Calu3 (cell line): Measurements from ENCODE around the gene UBXN1. TPM values are rescaled to one million over a fixed set of nuclear protein-coding genes. Genes with fewer than 3 reads are reported as not detected.

Source experiments
- BruUV-seq: library from RNA; stranded (reverse); fragments of 400-500 nt; replicated peaks from 2 replicates; lab custom pipeline; 2021; lab: Mats Ljungman, UMichigan
- CTCF ChIA-PET: fragments of 300-600 bp; sonication (Branson Sonifier 250); formaldehyde crosslinking; loops from one replicate; lab custom pipeline; 2022; ENCODE audit warnings: antibody characterized with exemption; lab: Charles Lee
- DNase-seq: peaks from one replicate; pipeline ENCODE4 v3.0.0; 2022
- H3K27ac Mint-ChIP-seq: one replicate; pipeline ENCODE4 v1.8.0; 2022; ENCODE audit warnings: mixed read lengths; ENCODE audit not compliant: unreplicated experiment
- H3K27me3 Mint-ChIP-seq: one replicate; pipeline ENCODE4 v1.8.0; 2022; ENCODE audit warnings: mixed read lengths; ENCODE audit not compliant: unreplicated experiment
- H3K36me3 Mint-ChIP-seq: one replicate; pipeline ENCODE4 v1.8.0; 2022; ENCODE audit warnings: mild to moderate bottlenecking, moderate library complexity, mixed read lengths; ENCODE audit not compliant: insufficient read depth, unreplicated experiment
- H3K4me1 Mint-ChIP-seq: one replicate; pipeline ENCODE4 v1.8.0; 2022; ENCODE audit warnings: mild to moderate bottlenecking, low read depth, mixed read lengths; ENCODE audit not compliant: unreplicated experiment
- H3K4me3 Mint-ChIP-seq: one replicate; pipeline ENCODE4 v1.8.0; 2022; ENCODE audit warnings: mild to moderate bottlenecking, low read depth, moderate library complexity, mixed read lengths; ENCODE audit not compliant: unreplicated experiment
- H3K9me3 Mint-ChIP-seq: one replicate; pipeline ENCODE4 v1.8.0; 2022; ENCODE audit warnings: low read depth, mixed read lengths; ENCODE audit not compliant: unreplicated experiment
- CTCF ChIP-seq: fragments of 200-600 bp; IDR thresholded peaks from one replicate; pipeline ENCODE4 v1.8.0; 2022; ENCODE audit warnings: antibody characterized with exemption; ENCODE audit not compliant: unreplicated experiment
- intact Hi-C: fragments of 100-400 bp; cut with micrococcal nuclease; formaldehyde crosslinking; loops from one replicate; pipeline ENCODE4 v1.10.0; 2022; ENCODE audit not compliant: unreplicated experiment
- total RNA-seq: library from RNA; stranded (reverse); gene quantifications from 2 replicates; pipeline ENCODE4 v1.2.3, GENCODE V29; 2022

Gene UBXN1
- total RNA-seq, 1 experiment from 2014 or later, result 91.9 TPM

DNA sequence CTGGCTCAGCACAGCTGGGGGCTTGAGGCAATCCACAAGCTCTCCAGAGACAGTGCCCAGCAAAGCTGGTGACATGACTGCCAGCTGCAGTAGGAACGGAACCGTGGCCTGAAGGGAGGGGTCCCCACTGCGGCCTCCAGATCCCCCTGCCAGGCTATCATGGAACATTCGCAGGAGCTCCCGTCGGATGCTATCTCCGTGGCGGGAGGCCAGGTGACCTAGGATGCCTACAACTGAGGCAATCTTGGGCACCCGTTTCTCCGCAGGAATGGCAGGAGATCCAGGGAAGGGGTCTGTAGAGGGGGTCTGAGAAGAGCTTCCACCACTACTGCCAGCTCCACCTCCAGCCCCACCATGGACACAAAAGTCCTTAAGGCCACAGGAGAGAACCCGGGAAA is 29.9 kb downstream of the UBXN1 start:
- CTCF ChIA-PET, result interaction anchor here (0.6 kb wide), 1 partner anchor 71 kb away, joined by 3 read pairs; no protein-coding TSS in a partner anchor
- intact Hi-C loops, result no loop called here
- DNase-seq, result no peak
- H3K4me1 Mint-ChIP-seq, result peaks cover 16% of the 10 kb centered on the region
- H3K36me3 Mint-ChIP-seq, result peaks cover 59% of the 10 kb centered on the region
- no peaks in the 10 kb centered on the region for H3K27me3 Mint-ChIP-seq
- H3K27ac Mint-ChIP-seq, result no peak overlapping the region
- H3K4me3 Mint-ChIP-seq, result no peak overlapping the region
- no peak for TF ChIP-seq CTCF
- BruUV-seq, result no TSS peak
- no peaks in the 10 kb centered on the region for H3K9me3 Mint-ChIP-seq

DNA sequence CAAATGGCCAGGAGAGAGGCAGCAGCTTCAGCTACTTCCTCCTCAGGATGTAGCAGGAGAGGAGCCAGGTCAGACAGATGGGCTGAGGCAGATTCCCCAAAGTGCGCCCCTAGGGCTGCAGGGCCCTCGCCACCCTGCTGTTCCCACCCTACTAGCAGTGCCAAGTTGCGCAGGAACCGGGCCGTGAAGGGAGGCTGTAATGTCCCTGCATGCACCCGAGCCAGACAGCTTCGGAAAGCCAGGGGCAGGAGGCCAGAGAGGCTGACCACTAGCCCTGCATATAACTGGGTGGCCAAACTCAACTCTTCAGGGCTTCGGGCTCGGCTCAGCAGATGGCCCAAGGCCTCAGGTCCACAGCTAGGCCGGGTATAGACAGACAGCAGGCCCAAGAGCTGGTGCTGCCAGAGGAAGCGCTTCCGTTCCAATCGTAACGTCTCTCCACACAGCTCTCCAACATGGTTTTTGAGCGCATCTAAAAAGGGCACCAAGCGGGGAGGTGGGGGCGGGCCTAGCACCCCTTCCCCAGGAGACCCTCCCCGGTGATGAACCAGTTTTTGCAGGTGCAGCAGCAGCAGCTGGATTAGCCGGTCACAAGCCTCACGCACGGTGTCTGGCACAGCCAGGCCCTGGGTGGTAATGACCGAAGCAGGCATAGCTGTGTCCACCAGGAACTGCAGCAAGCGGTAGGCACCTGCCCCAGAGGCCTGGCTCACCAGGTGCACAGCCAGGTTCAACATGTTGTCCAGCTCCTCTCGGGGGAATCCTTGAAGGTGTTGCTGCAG is 30.5 kb downstream of the UBXN1 start:
- no TSS peak for BruUV-seq
- Mint-ChIP-seq H3K4me3 (no peak overlapping the region), H3K27me3 (no peaks in the 10 kb centered on the region), H3K27ac (no peak overlapping the region), H3K9me3 (no peaks in the 10 kb centered on the region), H3K4me1 (peaks cover 10% of the 10 kb centered on the region), H3K36me3 (peaks cover 55% of the 10 kb centered on the region)
- intact Hi-C loops, result no loop called here
- CTCF ChIA-PET, result no interaction called here
- DNase-seq, result no peak
- TF ChIP-seq CTCF, result no peak

DNA sequence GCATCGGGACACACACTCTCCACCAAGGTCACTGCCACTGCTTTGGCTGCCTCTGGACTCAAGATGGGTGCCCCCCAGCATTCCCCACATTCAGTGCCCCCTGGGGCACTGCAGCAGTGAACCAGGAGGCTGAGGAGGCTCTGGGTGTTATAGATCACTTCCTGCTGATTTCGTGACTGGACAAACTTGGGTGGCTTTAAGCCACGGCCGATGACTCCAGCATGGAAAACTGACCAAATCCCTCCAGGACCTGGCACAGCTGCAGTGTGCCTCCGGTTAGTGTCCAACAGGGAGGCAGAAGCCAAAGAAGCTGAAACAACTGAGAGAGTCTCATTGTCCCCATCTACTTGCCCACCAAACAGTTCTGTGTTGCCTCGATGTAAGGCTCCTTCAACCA is 31.3 kb downstream of the UBXN1 start:
- CTCF ChIA-PET, result no interaction called here
- H3K36me3 Mint-ChIP-seq, result peaks cover 48% of the 10 kb centered on the region
- no TSS peak for BruUV-seq

GRCh38 chr11:62646825-62647608 is 31.9 kb downstream of the UBXN1 start:
- BruUV-seq, result no TSS peak
- Mint-ChIP-seq H3K27me3 (no peaks in the 10 kb centered on the region), H3K36me3 (peaks cover 46% of the 10 kb centered on the region), H3K4me1 (no peaks in the 10 kb centered on the region), H3K27ac (peak overlapping the region; percentile 91), H3K9me3 (no peaks in the 10 kb centered on the region), H3K4me3 (peak overlapping the region; percentile 93)
- CTCF ChIA-PET, result interaction anchor here (0.6 kb wide), 2 partner anchors 25 to 392 kb away, joined by 3 to 6 read pairs; no protein-coding TSS in a partner anchor
- DNase-seq, result no peak
- intact Hi-C loops, result loop anchor here (1.0 kb wide), 1 partner anchor 11 kb away; no protein-coding TSS in a partner anchor
- no peak for TF ChIP-seq CTCF

More for the DNA sequence above, 31.3 kb downstream of the UBXN1 start:
- H3K4me1 Mint-ChIP-seq, result peaks cover 6% of the 10 kb centered on the region
- intact Hi-C loops, result no loop called here
- no peaks in the 10 kb centered on the region for H3K9me3 Mint-ChIP-seq
- H3K27ac Mint-ChIP-seq, result no peak overlapping the region
- DNase-seq, result no peak
- no peak for TF ChIP-seq CTCF
- H3K27me3 Mint-ChIP-seq, result no peaks in the 10 kb centered on the region
- H3K4me3 Mint-ChIP-seq, result no peak overlapping the region
